H1 (cell line): ENCODE data around the gene CLUH. TPM values are rescaled to one million over a fixed set of nuclear protein-coding genes. Genes with fewer than 3 reads are reported as not detected.

Source experiments
- CTCF ChIA-PET: fragments of 300-600 bp; sonication (Branson Sonifier 250); formaldehyde crosslinking; loops from one replicate; lab custom pipeline; 2021; ENCODE audit not compliant: partially characterized antibody; lab: Charles Lee
- POLR2A ChIA-PET: fragments of 300-600 bp; sonication (Branson Sonifier 250); formaldehyde crosslinking; loops from one replicate; lab custom pipeline; 2021; ENCODE audit warnings: inconsistent platforms; ENCODE audit not compliant: partially characterized antibody; lab: Charles Lee
- DNase-seq, 2 experiments: peaks; one replicate each; pipeline versions ENCODE4 v3.0.0 to v3.0.0-alpha.2; 2010 to 2022; ENCODE audit warnings: low spot score in 2 of 2, low read depth in 1 of 2, mixed read lengths in 1 of 2
- FAIRE-seq: peaks from 2 replicates; lab custom pipeline; 2011; peaks lifted over from hg19 to GRCh38; lab: Jason Lieb, UNC
- H2AFZ ChIP-seq: 2 replicates; pipeline ENCODE4 v1.8.1; 2012; ENCODE audit warnings: low read length, inconsistent platforms
- H2AK5ac ChIP-seq: 2 replicates; pipeline ENCODE4 v1.6.1; 2013; ENCODE audit warnings: low read depth, low read length
- H2BK120ac ChIP-seq: replicated peaks from 2 replicates; pipeline ENCODE3; 2013; ENCODE audit warnings: low read depth, low read length, inconsistent platforms
- H2BK12ac ChIP-seq: 2 replicates; pipeline ENCODE4 v1.6.1; 2013; ENCODE audit warnings: low read depth, low read length
- H2BK15ac ChIP-seq: 2 replicates; pipeline ENCODE4 v1.6.1; 2013; ENCODE audit warnings: low read length
- H2BK20ac ChIP-seq: 2 replicates; pipeline ENCODE4 v1.6.1; 2013; ENCODE audit warnings: low read length
- H2BK5ac ChIP-seq: 2 replicates; pipeline ENCODE4 v1.6.1; 2013; ENCODE audit warnings: low read depth, low read length
- H3K14ac ChIP-seq: 2 replicates; pipeline ENCODE4 v1.6.1; 2013; ENCODE audit warnings: inconsistent platforms; ENCODE audit not compliant: insufficient read length
- H3K18ac ChIP-seq: 2 replicates; pipeline ENCODE4 v1.6.1; 2013; ENCODE audit warnings: low read length; ENCODE audit errors: extremely low read depth
- H3K23ac ChIP-seq: 2 replicates; pipeline ENCODE4 v1.6.1; 2013; ENCODE audit warnings: inconsistent platforms; ENCODE audit not compliant: insufficient read length
- H3K23me2 ChIP-seq: 2 replicates; pipeline ENCODE4 v1.6.1; 2013; ENCODE audit warnings: low read depth, low read length
- H3K27ac ChIP-seq: 2 replicates; pipeline ENCODE4 v1.6.1; 2011; ENCODE audit warnings: low read depth, low read length, inconsistent platforms
- H3K27me3 ChIP-seq, 4 experiments: replicated peaks in 1 of 4; 1 replicate in 1 of 4; 2 replicates in 3 of 4; pipeline versions ENCODE4 v1.6.1 to v1.8.1; 2011 to 2013; ENCODE audit warnings: low read length in 3 of 4, mild to moderate bottlenecking in 3 of 4, inconsistent platforms in 2 of 4, mixed read lengths in 2 of 4, moderate library complexity in 1 of 4; ENCODE audit not compliant: control insufficient read depth in 3 of 4, insufficient read depth in 3 of 4; ENCODE audit errors: extremely low read depth in 1 of 4
- H3K36me3 ChIP-seq, 4 experiments: 2 replicates each; pipeline versions ENCODE4 v1.6.1 to v1.8.1; 2011 to 2013; ENCODE audit warnings: mild to moderate bottlenecking in 4 of 4, low read length in 3 of 4, moderate library complexity in 2 of 4, control low read depth in 1 of 4, inconsistent platforms in 1 of 4; ENCODE audit not compliant: insufficient read depth in 4 of 4, control insufficient read depth in 2 of 4
- H3K4ac ChIP-seq: replicated peaks from 2 replicates; pipeline ENCODE3; 2013; ENCODE audit warnings: low read length, low read depth, mixed read lengths, inconsistent platforms; ENCODE audit not compliant: insufficient read length
- H3K4me1 ChIP-seq, 4 experiments: replicated peaks in 1 of 4; 1 replicate in 1 of 4; 2 replicates in 3 of 4; pipeline versions ENCODE4 v1.6.1 to v1.8.1; 2011 to 2013; ENCODE audit warnings: low read length in 3 of 4, inconsistent platforms in 2 of 4, mixed read lengths in 1 of 4; ENCODE audit not compliant: insufficient read depth in 4 of 4, control insufficient read depth in 3 of 4
- H3K4me2 ChIP-seq, 2 experiments: 2 replicates each; pipeline versions ENCODE4 v1.6.1 to v1.8.1; 2011 to 2013; ENCODE audit warnings: low read depth in 2 of 2, low read length in 2 of 2, control low read depth in 1 of 2, inconsistent platforms in 1 of 2, mild to moderate bottlenecking in 1 of 2; ENCODE audit not compliant: insufficient read depth in 1 of 2
- H3K4me3 ChIP-seq, 4 experiments: fragments of 200-600, 300-600 bp in 1 of 4; sonication (generic), shearing (Covaris generic), sonication (Bioruptor Twin) in 1 of 4; 2 replicates each; pipeline versions ENCODE4 v1.5.1 to v1.8.1; 2011 to 2016; ENCODE audit warnings: low read length in 4 of 4, low read depth in 3 of 4, control low read depth in 2 of 4, inconsistent platforms in 2 of 4, mild to moderate bottlenecking in 2 of 4, mixed read lengths in 1 of 4, moderate library complexity in 1 of 4; ENCODE audit not compliant: insufficient read depth in 2 of 4; ENCODE audit errors: extremely low read depth in 1 of 4
- H3K56ac ChIP-seq: replicated peaks from 2 replicates; pipeline ENCODE3; 2013; ENCODE audit warnings: low read depth, mild to moderate bottlenecking, mixed read lengths, low read length, inconsistent platforms; ENCODE audit not compliant: insufficient read length
- H3K79me1 ChIP-seq: 2 replicates; pipeline ENCODE4 v1.6.1; 2013; ENCODE audit warnings: low read depth, low read length, control low read depth
- H3K79me2 ChIP-seq, 2 experiments: 2 replicates each; pipeline versions ENCODE4 v1.6.1 to v1.8.1; 2012 to 2013; ENCODE audit warnings: low read length in 2 of 2, mild to moderate bottlenecking in 2 of 2, inconsistent platforms in 1 of 2; ENCODE audit not compliant: insufficient read depth in 2 of 2, control insufficient read depth in 1 of 2
- H3K9ac ChIP-seq, 4 experiments: replicated peaks in 1 of 4; 1 replicate in 1 of 4; 2 replicates in 3 of 4; pipeline versions ENCODE4 v1.6.1 to v1.8.1; 2011 to 2013; ENCODE audit warnings: low read depth in 3 of 4, low read length in 3 of 4, control low read depth in 2 of 4, mild to moderate bottlenecking in 2 of 4, moderate library complexity in 2 of 4, inconsistent platforms in 1 of 4; ENCODE audit errors: extremely low read depth in 1 of 4
- H3K9me3 ChIP-seq, 2 experiments: 2 replicates each; pipeline versions ENCODE4 v1.6.1 to v1.8.1; 2012 to 2013; ENCODE audit warnings: mild to moderate bottlenecking in 2 of 2, moderate library complexity in 2 of 2, control low read depth in 1 of 2, inconsistent platforms in 1 of 2, low read depth in 1 of 2, low read length in 1 of 2, mixed read lengths in 1 of 2; ENCODE audit not compliant: insufficient read depth in 2 of 2
- H4K20me1 ChIP-seq, 2 experiments: replicated peaks in 1 of 2; 2 replicates each; pipeline versions ENCODE3 to v1.8.1; 2011 to 2013; ENCODE audit warnings: inconsistent platforms in 2 of 2, low read length in 2 of 2, mild to moderate bottlenecking in 1 of 2; ENCODE audit not compliant: insufficient read depth in 2 of 2, control insufficient read depth in 1 of 2
- H4K5ac ChIP-seq: 2 replicates; pipeline ENCODE4 v1.6.1; 2013; ENCODE audit warnings: low read length, low read depth, mixed read lengths, inconsistent platforms; ENCODE audit not compliant: insufficient read length
- H4K8ac ChIP-seq: 2 replicates; pipeline ENCODE4 v1.8.0; 2013; ENCODE audit warnings: mild to moderate bottlenecking, moderate library complexity, low read length, inconsistent platforms; ENCODE audit not compliant: insufficient read depth; ENCODE audit errors: extremely low read depth
- H4K91ac ChIP-seq: replicated peaks from 2 replicates; pipeline ENCODE3; 2013; ENCODE audit warnings: low read length, mixed read lengths, inconsistent platforms; ENCODE audit not compliant: insufficient read length
- BACH1 ChIP-seq: IDR thresholded peaks from 2 replicates; pipeline ENCODE4 v1.6.1; 2012; ENCODE audit warnings: low read length, improper control_type of control experiment
- CREB1 ChIP-seq: IDR thresholded peaks from 2 replicates; pipeline ENCODE4 v1.6.1; 2012; ENCODE audit warnings: inconsistent platforms
- EGR1 ChIP-seq: IDR thresholded peaks from 2 replicates; pipeline ENCODE4 v1.6.1; 2011; ENCODE audit warnings: low read depth, low read length, borderline replicate concordance
- FOSL1 ChIP-seq: IDR thresholded peaks from 2 replicates; pipeline ENCODE4 v1.6.1; 2011; ENCODE audit warnings: mild to moderate bottlenecking, low read depth, low read length, moderate library complexity; ENCODE audit not compliant: insufficient read depth
- MAFK ChIP-seq: IDR thresholded peaks from 2 replicates; pipeline ENCODE4 v1.6.1; 2012; ENCODE audit warnings: low read depth, mild to moderate bottlenecking, improper control_type of control experiment, low read length
- POLR2A ChIP-seq, 2 experiments: IDR thresholded peaks; 1 replicate in 1 of 2; 2 replicates in 1 of 2; pipeline ENCODE4 v1.6.1; 2011; ENCODE audit warnings: low read depth in 2 of 2, low read length in 2 of 2, mild to moderate bottlenecking in 2 of 2; ENCODE audit errors: control extremely low read depth in 1 of 2
- RBBP5 ChIP-seq: IDR thresholded peaks from 2 replicates; pipeline ENCODE4 v1.7.1; 2012; ENCODE audit warnings: low read depth, mild to moderate bottlenecking, inconsistent platforms, low read length, moderate library complexity, borderline replicate concordance
- SP4 ChIP-seq: IDR thresholded peaks from 2 replicates; pipeline ENCODE4 v1.6.1; 2012; ENCODE audit warnings: low read length, inconsistent platforms
- SRF ChIP-seq: IDR thresholded peaks from 2 replicates; pipeline ENCODE4 v1.6.1; 2011; ENCODE audit warnings: mild to moderate bottlenecking, low read depth, low read length, moderate library complexity
- TAF7 ChIP-seq: optimal IDR thresholded peaks from 2 replicates; pipeline ENCODE3; 2011; ENCODE audit warnings: low read depth, mild to moderate bottlenecking, inconsistent platforms, low read length, moderate library complexity, borderline replicate concordance
- ZNF274 ChIP-seq: IDR thresholded peaks from 2 replicates; pipeline ENCODE4 v1.7.0; 2012; ENCODE audit warnings: low read length, borderline replicate concordance; ENCODE audit errors: extremely low read depth
- WGBS, 2 experiments: shearing (Covaris generic) in 1 of 2; methylation state at CpG; one replicate each; pipeline versions ENCODE4 v1.1.6 to v1.1.7; 2013 to 2015; ENCODE audit warnings: low lambda C conversion rate in 2 of 2, mixed read lengths in 2 of 2, inconsistent platforms in 1 of 2, low coverage in 1 of 2, missing lambda C conversion rate in 1 of 2; ENCODE audit not compliant: insufficient replicate concordance in 2 of 2, insufficient coverage in 1 of 2, insufficient read length in 1 of 2; ENCODE audit errors: extremely low coverage in 1 of 2, missing lambda C conversion rate in 1 of 2; 5-methylcytosine and 5-hydroxymethylcytosine counted together
- polyA plus RNA-seq, 7 experiments: library from polyadenylated mRNA; depleted of rRNA in 3 of 7; stranded (reverse) in 5 of 7; unstranded in 2 of 7; fragments of >200 nt in 5 of 7; fragments of 200-250 nt in 2 of 7; gene quantifications; 1 replicate in 5 of 7; 2 replicates in 1 of 7; 4 replicates in 1 of 7; pipeline versions ENCODE4 v1.2.1 to v1.2.3, GENCODE V29; 2011 to 2013; ENCODE audit warnings: missing spikeins in 2 of 7, mixed read lengths in 2 of 7
- total RNA-seq: library from RNA; stranded (reverse); fragmentation: NEBNext Ultra II Directional; extraction: Animal tissue kit (Norgen Biotek cat#: 25700); gene quantifications from 2 replicates; pipeline ENCODE4 v1.2.1, GENCODE V29; 2021
- TF ChIP-seq, protein P1 (sequence below): IDR thresholded peaks from 2 replicates; pipeline ENCODE4 v1.6.1; 2012; ENCODE audit warnings: inconsistent platforms

The CLUH gene
- total and polyA plus RNA-seq, 2 of the 8 experiments (the other 6 are each of a cell fraction or from before 2014, with no cell fraction given): 33.6 to 98.6 TPM

DNA sequence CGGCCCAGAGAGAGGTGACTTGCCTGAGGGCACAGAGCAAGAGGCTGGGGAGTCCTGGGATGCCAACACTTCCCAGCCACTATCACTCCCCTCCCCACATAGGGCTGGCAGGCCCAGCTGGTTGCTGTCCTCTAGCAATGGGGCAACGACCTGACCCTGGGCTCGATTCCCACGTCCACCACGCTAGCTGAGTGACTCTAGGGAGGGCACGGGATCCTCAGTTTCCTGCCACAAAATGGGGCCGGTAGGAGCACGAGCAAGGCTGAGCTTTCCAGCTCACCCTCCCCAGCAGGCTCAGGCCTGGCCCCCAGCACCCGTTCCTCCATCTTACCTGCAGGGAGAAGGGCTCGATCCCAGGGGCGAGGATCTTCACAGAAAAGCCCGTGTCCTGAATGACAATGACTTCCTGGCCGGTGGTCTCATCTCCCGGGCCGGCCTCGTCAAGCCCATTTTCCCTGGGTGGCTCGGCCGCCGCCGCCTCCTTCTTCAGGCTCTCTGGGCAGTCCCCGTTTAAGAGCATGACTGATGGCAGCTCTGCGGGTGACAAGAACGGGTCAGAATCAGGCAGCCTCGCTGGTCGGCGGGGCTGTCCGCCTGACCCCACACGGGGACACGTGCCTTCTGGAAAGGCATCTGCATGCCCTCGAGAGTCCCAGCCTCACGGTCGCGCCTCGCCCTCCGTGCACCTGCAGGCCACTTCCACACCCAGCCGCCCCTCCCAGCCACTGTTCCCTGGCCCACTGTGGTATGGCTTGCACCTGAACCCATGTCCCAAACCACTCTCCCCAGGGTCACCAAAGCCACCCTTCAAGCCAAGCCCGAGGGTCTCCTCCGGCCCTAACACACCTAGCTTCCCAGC, 7.3 kb downstream of the CLUH start:
- Histone ChIP-seq H4K8ac (no peak overlapping the region; the same call in 1 of the 2 replicates), H3K9ac (no peak overlapping the region; a peak in 1 of 7 replicates), H2BK5ac (no peak overlapping the region; the same call in 1 of the 2 replicates), H3K56ac (no peak overlapping the region), H3K4ac (no peak overlapping the region), H3K23ac (no peak overlapping the region), H2AK5ac (no peak overlapping the region), H3K4me1 (peaks cover under 1 to 12% (median 8%) of the 10 kb centered on the region in 4 experiments; a peak in 6 of 7 replicates), H3K79me2 (peaks cover 7 to 43% of the 10 kb centered on the region in 2 experiments; a peak in 3 of 4 replicates), H4K91ac (no peak overlapping the region), H3K27me3 (no peaks in the 10 kb centered on the region), H3K36me3 (peaks cover 0 to 20% (median 12%) of the 10 kb centered on the region in 4 experiments; a peak in 7 of 8 replicates), H3K27ac (no peak overlapping the region), H3K4me3 (no peak overlapping the region), H3K79me1 (peaks cover 11% of the 10 kb centered on the region), H2BK20ac (no peak overlapping the region), H3K18ac (no peak overlapping the region), H4K20me1 (peaks cover 5 to 33% of the 10 kb centered on the region in 2 experiments), H3K14ac (no peak overlapping the region), H3K23me2 (no peaks in the 10 kb centered on the region), H4K5ac (no peak overlapping the region), H2BK120ac (no peak overlapping the region), H2AFZ (no peak overlapping the region), H2BK15ac (no peak overlapping the region), H3K4me2 (no peak overlapping the region), H3K9me3 (no peaks in the 10 kb centered on the region), H2BK12ac (no peak overlapping the region)
- no peak for FAIRE-seq
- ChIA-PET POLR2A (interaction anchor here (0.9 to 1.3 kb wide), 3 partner anchors 9 to 33 kb away, joined by 3 to 5 read pairs (median 4); no protein-coding TSS in a partner anchor), CTCF (interaction anchor here (0.6 to 1.4 kb wide), 4 partner anchors 9 to 302 kb away, joined by 3 read pairs; no protein-coding TSS in a partner anchor)
- 93% methylated on average over 35 of the region's 38 CpGs; no CpG with 5 or more reads in 1 of the 2 experiments for WGBS, 2 experiments
- no peak for TF ChIP-seq SRF
- TF ChIP-seq, protein P1, sequence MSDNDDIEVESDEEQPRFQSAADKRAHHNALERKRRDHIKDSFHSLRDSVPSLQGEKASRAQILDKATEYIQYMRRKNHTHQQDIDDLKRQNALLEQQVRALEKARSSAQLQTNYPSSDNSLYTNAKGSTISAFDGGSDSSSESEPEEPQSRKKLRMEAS: no peak
- no peak for TF ChIP-seq MAFK
- TF ChIP-seq EGR1: no peak
- TF ChIP-seq CREB1: no peak
- no peak for TF ChIP-seq POLR2A (IDR thresholded peaks at IDR 0.05; ENCODE audit: control extremely low read depth in 1 of 2, low read depth in 2 of 2, low read length in 2 of 2)
- no peak for TF ChIP-seq ZNF274
- TF ChIP-seq RBBP5: no peak
- no peak for TF ChIP-seq TAF7
- TF ChIP-seq SP4: no peak
- TF ChIP-seq FOSL1: no peak
- no peak for TF ChIP-seq BACH1
- DNase-seq: no peak
